GM19351 (cell line): ENCODE results near the gene AKR1A1.
"Not testable (repeated sequence)": the region's sequence is repeated elsewhere in the genome, so short reads cannot be mapped to it uniquely, and the experiment has no call there.

Experiments used
- ATAC-seq: cut with Tn5 transposase; IDR thresholded peaks from one replicate; pipeline ENCODE4 v1.9.1; 2021; ENCODE audit warnings: mild to moderate bottlenecking, moderate library complexity; ENCODE audit not compliant: unreplicated experiment

Gene AKR1A1

GRCh38 chr1:45569571-45569961, 18.9 kb downstream of the AKR1A1 start:
- no peak for ATAC-seq

- no peak for ATAC-seq
Observed at GRCh38 chr1:45569962-45570581, 19.4 kb downstream of the AKR1A1 start.

GRCh38 chr1:45570631-45571030, 20.0 kb downstream of the AKR1A1 start:
- no peak for ATAC-seq

- no peak for ATAC-seq
Observed at GRCh38 chr1:45573231-45573804, 22.7 kb downstream of the AKR1A1 start.

GRCh38 chr1:45574105-45574626, 23.5 kb downstream of the AKR1A1 start:
- ATAC-seq, result no peak

GRCh38 chr1:45583264-45583665, 32.6 kb downstream of the AKR1A1 start:
- ATAC-seq, result peak; percentile 73

- ATAC-seq, result peak; percentile 41
Observed at GRCh38 chr1:45583666-45584350, 33.2 kb downstream of the AKR1A1 start, which contains the start of gene NASP. Gene NASP (plus strand): TSS chr1:45584041. CDS start chr1:45584147, 106 bp downstream.

GRCh38 chr1:45584351-45585109, 33.9 kb downstream of the AKR1A1 start:
- peak; percentile 27 for ATAC-seq

GRCh38 chr1:45585110-45585426, 34.4 kb downstream of the AKR1A1 start:
- ATAC-seq, result no peak

- no peak for ATAC-seq
Observed at GRCh38 chr1:45585496-45586075, 35.0 kb downstream of the AKR1A1 start.

- ATAC-seq, result no peak
Observed at GRCh38 chr1:45586769-45587168, 36.1 kb downstream of the AKR1A1 start.

GRCh38 chr1:45589861-45590260, 39.2 kb downstream of the AKR1A1 start:
- no peak for ATAC-seq

- ATAC-seq, result no peak
Observed at GRCh38 chr1:45594412-45594811, 43.8 kb downstream of the AKR1A1 start.

- not testable (repeated sequence) for ATAC-seq
Observed at GRCh38 chr1:45596765-45597164, 46.1 kb downstream of the AKR1A1 start.

- no peak for ATAC-seq
Observed at GRCh38 chr1:45604239-45604638, 53.6 kb downstream of the AKR1A1 start.

GRCh38 chr1:45607404-45608074, 56.9 kb downstream of the AKR1A1 start:
- no peak for ATAC-seq

- no peak for ATAC-seq
Observed at GRCh38 chr1:45608175-45609156, 57.8 kb downstream of the AKR1A1 start.

- ATAC-seq, result no peak
Observed at GRCh38 chr1:45610589-45611226, 60.1 kb downstream of the AKR1A1 start.
